HG03196 (cell line): Measurements from ENCODE around the gene PTTG2.
A peak's percentile ranks its signal among the peaks of the same experiment; 100 is the strongest.

ENCODE experiments used
- ATAC-seq: cut with Tn5 transposase; IDR thresholded peaks from one replicate; pipeline ENCODE4 v1.9.1; 2021; ENCODE audit not compliant: unreplicated experiment

The PTTG2 gene

DNA sequence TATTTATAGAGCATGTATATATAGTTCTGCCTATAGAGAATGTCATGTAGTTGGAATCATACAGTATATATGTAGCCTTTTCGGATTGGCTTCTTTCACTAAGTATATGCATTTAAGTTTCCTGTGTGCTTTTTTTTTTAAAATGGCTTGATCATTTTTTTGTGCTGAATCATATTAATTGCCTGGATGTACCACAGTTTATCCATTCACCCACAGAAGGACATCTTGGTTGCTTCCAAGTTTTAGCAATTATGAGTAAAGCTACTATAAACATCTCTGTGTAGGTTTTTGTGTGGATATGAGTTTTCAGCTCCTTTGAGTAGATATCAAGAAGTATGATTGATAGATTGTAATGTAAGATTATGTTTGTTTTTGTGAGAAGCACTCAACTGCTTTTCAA lies 23.8 kb downstream of the PTTG2 start:
- no peak for ATAC-seq

GRCh38 chr4:37985730-37986275 lies 25.6 kb downstream of the PTTG2 start:
- no peak for ATAC-seq

GRCh38 chr4:37988670-37989069 lies 28.5 kb downstream of the PTTG2 start:
- no peak for ATAC-seq

DNA sequence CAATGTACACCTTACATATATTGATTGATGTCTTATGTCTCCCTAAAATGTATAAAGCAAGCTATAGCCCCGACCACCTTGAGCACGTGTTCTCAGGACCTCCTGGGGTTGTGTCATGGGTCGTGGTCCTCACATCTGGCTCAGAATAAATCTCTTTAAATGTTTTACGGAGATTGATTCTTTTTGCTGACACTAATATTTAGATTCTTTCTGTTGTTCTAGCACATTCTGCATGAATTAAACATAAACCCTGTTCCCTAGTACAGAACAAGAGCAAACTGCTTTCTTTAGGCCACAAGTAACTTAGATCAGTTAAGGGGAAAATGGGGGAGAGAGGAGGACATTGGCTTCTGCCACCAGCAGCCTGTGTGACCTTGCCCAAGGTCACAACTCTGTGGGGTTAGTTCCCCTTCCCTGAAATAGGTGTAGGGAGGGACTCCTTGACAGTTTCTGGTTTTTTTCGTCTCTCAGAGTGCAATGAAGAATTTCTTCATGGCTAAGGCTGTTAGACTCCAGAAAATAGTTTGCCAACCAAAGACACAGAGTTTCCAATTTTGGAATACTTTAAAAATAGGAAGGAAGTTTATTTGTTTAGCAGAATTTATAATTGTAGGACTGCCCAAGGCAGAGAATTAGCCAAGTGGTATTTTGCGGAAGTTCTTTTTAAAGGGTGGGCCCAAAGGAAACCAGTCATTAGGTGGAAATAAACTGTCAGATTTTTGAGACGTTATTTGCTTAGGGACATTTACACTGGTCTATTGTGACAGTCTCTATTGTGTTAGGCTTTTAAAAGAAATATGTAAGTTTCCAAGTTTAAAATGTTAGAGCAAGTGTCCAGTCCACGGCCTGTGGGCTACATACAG lies 29.4 kb downstream of the PTTG2 start:
- no peak for ATAC-seq

DNA sequence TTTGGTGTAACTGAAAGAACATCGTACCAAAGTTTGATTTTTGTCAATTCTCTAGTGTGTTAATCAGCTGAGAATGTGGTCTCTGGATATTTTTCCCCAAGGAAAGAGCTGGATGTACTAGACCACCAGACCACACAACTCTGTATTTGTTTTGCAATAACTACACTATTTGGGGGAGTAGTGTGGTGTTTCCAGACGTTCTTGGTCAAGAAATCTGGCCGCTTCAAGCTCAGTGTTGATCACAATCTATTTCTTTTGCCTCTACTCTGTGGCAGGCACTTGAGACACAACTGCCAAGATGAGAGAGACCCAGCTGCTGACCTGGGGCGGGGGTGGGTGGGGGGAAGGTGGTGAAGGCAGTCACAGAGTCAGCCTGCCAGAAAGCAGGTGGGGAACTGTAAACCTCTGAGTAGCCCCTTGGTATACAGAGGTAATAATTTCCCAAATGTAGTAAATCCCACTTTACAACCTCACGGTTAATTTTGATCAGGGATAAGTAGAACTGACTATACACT lies 30.6 kb downstream of the PTTG2 start:
- no peak for ATAC-seq

- ATAC-seq = no peak
These were observed 31.6 kb downstream of the PTTG2 start for GRCh38 chr4:37991623-37992410.

- ATAC-seq = no peak
These were observed 33.6 kb downstream of the PTTG2 start for GRCh38 chr4:37993806-37994205.

DNA sequence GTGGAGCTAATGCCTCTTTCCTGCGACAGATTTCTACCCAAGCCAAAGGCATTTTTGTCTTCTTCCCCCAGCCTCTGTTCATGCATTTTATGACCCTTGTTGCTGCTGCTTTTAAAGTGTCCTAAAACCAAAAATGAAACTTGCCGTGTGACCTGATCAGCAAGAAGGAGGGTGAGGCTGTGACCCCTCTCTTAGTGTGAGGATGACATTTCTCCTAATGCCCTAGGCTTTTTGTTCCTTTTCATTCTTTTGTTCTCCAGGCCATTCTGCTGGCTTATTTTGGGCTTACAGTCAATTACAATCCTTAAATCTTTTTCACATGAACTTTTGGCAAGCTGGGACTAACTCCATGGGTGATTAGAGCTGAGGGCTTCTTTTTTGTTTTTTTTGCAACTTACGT lies 34.4 kb downstream of the PTTG2 start:
- ATAC-seq = peak; percentile 54

DNA sequence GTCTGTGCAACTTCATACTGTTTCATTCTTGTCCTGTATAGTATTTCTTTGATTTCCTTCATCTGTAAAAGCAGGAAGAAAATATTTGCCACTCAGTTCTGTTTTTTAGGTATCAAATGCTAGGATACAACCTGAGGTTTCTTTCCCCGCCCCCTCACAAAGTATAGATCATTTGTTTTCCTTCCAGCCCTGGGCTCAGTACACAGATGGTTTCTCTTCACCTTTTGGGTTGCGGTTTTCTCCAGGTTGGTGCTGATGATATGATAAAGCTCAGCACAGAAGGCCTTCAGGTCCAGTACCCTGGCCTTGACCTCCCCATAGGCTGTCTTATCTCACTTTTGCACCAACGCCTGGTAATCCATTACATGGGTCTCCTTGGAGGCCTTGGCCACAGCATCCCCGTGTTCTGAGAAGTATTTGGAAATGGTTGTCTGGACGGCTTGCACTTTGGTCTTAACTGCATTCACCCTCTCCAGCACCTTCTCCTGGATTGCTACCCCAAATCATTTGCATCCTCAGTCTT lies 35.2 kb downstream of the PTTG2 start:
- no peak for ATAC-seq

- no peak for ATAC-seq
These were observed 36.0 kb downstream of the PTTG2 start for GRCh38 chr4:37995981-37996775.

DNA sequence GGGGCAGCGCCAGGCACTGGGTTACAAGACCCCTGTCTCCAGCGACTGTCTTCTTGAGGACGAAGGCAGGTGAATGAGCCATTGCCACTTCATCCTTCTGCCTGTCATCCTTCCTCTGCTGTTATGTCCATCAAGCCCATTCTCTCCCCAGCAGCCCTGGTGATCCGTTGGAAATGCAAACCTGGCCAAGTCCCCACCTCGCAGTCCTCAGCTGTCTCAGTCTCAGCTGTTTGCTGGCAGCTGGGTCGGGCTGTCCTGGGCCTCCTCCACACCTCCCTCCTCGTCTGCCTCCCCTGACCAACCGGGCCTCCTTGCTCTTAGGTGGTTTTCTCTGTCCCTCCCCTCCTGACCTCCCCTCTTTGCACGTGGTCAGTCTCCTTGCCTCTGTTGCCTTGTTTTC lies 38.0 kb downstream of the PTTG2 start:
- ATAC-seq = no peak

- no peak for ATAC-seq
These were observed 39.0 kb downstream of the PTTG2 start for GRCh38 chr4:37999000-37999716.

GRCh38 chr4:37999965-38000364 lies 39.8 kb downstream of the PTTG2 start:
- no peak for ATAC-seq

GRCh38 chr4:38001927-38002326 lies 41.7 kb downstream of the PTTG2 start:
- ATAC-seq = no peak

GRCh38 chr4:38002451-38003071 lies 42.4 kb downstream of the PTTG2 start:
- ATAC-seq = no peak

- ATAC-seq = no peak
These were observed 42.9 kb downstream of the PTTG2 start for GRCh38 chr4:38003102-38003501.

GRCh38 chr4:38003628-38004027 lies 43.4 kb downstream of the PTTG2 start:
- no peak for ATAC-seq

- ATAC-seq = no peak
These were observed 43.9 kb downstream of the PTTG2 start for GRCh38 chr4:38004062-38004461.

DNA sequence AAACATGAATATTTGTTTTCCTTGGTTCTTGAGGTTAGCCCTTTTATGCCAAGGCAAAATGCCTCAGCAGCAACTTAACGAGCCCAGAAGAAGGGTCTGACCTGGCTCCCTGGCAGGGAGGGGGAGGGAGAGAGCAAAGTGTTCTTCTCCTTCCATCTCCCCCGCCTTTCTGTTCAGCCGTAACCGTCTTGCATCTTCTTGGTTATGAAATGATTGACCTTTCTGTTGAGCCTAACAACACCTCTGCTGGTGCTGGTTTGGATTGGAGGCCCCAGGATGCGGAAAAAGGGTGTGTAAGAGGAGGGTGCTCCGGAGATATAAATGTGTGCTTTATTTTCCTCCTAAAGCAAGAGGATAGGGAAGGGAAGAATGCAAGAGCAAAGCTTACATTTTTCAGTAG lies 44.7 kb downstream of the PTTG2 start:
- no peak for ATAC-seq

DNA sequence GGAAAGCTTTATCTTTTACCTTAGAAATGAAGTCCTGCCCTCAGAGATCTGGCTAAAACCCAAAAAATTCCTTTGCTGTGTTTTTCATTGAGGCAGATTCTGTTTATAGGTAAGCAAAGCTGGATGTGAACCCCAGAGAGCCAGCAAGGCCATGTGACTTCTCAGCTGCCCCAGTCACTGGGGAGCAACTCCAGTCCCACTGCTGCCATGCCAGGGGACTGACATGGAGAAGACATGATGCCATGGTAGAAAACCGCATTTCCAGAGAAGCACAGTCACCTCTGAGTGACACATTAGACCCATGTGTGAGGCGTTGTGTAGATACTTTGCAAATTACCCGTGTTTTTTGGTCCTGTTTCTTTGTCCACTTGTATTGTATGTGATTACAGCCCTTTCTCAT lies 45.4 kb downstream of the PTTG2 start:
- ATAC-seq = no peak
